OCI-LY7 (cell line): ENCODE results near the gene SHROOM3.

Source experiments
- EZH2phosphoT487 ChIP-seq: fragments of 200-600 bp; sonication (generic); IDR thresholded peaks from 2 replicates; pipeline ENCODE4 v1.6.1; 2018; ENCODE audit warnings: low read depth, borderline replicate concordance, mild to moderate bottlenecking, mixed run types, antibody characterized with exemption, low read length, moderate library complexity, mixed read lengths
- TF ChIP-seq, protein P1 (sequence below): fragments of 200-600 bp; sonication (generic); conservative IDR thresholded peaks from 2 replicates; pipeline ENCODE4 v1.5.1; 2014; ENCODE audit warnings: mild to moderate bottlenecking, antibody characterized with exemption, low read length, moderate library complexity, mixed read lengths

DNA sequence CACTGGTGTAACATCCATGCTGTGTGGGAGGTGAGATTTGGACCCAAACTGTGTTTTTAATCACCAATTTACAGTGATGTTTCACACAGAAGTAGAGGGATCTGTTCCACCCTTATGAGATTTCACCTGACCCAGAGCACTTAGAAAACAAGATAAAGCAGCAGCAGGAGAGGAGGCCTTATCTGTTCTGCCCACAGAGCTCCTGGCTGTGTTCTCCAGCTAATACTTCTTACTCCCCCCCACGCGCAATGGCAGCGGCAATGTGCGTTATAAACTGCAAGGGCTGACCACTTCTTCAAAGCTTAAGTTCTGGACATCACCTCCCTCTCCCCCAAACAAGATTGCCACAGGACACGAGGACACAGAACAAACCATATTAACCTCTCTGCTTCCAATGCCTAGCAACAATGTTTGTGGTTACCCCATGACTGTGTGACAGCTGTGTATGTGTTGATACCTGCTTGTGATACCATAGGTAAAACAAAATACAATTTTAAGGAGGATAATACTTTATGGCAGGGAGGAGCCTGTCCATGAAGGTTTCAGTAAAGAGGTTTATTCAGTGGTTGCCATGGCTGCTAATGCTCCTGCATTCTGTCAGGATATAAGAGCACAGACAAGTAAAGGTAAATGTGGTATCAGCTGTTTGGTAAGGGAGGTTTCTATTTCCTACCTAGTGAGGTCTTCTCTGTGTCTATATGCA lies 252.9 kb downstream of the SHROOM3 start:
- TF ChIP-seq, protein P1, sequence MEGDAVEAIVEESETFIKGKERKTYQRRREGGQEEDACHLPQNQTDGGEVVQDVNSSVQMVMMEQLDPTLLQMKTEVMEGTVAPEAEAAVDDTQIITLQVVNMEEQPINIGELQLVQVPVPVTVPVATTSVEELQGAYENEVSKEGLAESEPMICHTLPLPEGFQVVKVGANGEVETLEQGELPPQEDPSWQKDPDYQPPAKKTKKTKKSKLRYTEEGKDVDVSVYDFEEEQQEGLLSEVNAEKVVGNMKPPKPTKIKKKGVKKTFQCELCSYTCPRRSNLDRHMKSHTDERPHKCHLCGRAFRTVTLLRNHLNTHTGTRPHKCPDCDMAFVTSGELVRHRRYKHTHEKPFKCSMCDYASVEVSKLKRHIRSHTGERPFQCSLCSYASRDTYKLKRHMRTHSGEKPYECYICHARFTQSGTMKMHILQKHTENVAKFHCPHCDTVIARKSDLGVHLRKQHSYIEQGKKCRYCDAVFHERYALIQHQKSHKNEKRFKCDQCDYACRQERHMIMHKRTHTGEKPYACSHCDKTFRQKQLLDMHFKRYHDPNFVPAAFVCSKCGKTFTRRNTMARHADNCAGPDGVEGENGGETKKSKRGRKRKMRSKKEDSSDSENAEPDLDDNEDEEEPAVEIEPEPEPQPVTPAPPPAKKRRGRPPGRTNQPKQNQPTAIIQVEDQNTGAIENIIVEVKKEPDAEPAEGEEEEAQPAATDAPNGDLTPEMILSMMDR = no peak
- no peak for TF ChIP-seq EZH2phosphoT487
